ENCODE data around the gene NXN.
A peak's percentile ranks its signal among the peaks of the same experiment; 100 is the strongest.
"Not testable (repeated sequence)": the region's sequence is repeated elsewhere in the genome, so short reads cannot be mapped to it uniquely, and the experiment has no call there.

NXN gene

DNA sequence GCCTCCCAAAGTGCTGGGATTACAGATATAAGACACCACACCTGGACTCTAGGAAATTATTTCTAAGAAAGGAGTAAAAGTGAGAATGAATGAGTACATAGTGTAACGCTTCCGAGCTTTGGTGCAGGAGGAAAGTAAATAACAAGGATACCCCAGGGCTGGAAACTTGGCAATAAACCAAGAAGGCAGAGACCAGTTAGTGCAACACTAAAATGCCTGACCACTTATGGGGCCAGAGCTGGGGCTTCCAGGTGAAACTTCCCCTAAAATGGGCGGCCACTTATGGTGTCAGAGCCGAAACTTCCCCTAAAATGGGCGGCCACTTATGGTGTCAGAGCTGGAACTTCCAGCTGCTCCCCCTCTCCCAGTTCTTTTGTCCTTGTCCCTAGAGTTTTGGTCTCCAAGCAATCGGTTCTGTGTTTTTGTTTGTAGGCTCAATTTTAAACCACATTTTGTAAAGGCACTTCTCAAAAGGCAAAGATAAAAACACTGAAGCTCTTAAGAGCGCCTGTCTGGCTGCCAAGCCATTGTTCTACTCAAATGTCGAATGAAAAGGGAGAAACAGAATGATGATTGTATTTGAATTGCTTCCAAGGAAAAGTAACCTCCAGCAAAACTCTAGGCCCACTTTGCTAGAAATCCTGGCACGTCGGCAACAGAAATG lies 63.9 kb downstream of the NXN start:
- no peak for DNase-seq

DNA sequence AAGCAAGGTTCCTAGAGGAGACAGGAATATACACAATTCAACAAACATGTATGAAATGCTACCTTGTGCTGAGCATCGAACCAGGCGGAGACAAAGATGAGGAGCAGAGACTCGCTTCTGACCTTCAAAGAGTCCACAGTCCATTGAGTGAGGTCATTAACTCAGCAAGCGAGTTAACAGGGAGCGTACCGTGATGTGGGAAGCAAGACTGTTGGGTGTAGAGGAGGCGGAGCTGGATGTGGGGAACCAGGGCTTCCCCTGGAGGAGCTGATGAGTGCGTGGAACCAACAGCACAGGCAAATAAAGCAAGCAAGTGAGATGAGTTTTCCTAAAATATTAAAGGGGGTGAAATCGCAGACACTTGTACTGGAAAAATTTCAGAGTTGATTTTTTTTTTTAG lies 65.0 kb downstream of the NXN start:
- no peak for DNase-seq

DNA sequence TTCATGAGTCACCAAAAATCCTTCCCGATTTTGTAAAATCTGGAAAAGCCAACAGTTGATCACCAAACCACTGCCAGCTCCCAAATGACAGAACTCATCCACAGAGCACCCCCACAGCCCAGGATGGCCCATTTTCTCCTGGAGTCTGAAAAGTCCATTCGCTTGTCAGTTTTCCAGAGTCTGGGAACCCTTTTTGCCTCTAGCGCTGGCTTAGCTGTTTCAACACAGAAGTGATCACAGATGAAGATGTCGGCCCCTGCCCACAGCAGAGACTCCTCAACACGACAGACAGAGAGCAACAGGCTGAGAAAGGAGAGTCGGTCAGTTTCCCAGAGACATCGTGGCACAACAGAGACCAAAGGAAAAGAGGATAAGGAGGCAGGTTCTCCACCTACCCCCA lies 66.4 kb downstream of the NXN start:
- no peak for DNase-seq

DNA sequence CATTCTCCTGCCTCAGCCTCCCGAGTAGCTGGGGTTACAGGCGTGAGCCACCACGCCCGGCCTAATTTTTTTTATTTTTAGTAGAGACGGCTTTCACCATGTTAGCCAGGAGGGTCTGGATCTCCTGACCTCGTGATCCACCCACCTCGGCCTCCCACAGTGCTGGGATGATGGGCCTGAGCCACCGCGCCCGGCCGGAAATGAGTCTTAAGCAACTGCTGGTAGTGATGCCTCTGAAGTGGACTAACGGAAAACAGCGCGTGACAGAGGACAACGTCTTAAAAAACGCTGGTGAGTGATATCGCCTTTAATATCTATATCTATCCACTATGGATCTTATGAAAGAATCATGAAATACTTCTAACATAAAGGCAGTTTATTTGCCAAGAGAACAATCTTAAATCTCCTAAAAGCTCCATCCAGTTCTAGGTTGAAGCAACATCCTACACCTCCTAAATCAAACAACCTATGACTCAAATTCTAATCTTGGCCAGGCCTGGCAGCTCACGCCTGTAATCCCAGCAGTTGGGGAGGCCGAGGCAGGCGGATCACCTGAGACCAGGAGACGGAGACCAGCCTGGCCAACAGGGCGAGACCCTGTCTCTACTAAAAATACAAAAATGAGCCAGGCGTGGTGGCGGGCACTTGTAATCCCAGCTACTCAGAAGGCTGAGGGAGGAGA lies 69.8 kb downstream of the NXN start:
- DNase-seq, result no peak

DNA sequence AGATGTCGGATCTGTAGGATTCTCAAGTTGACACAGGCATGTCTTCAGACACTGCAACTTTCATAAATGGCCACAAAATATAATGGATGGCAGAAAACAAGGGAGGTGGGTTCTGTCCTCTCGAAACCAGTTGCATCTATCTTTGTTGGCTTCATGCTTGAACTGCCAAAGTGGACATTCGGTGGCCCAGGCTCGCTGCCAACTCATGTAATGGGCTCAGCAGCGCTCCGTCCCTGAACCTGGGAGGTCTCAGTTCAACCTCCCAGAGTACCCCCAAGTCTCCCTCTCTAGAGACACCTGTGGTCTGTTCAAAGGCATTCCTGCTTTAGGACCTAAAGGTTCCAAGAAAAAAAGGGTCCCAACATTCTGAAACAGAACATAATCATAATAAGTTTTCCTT lies 71.9 kb downstream of the NXN start:
- no peak for DNase-seq

DNA sequence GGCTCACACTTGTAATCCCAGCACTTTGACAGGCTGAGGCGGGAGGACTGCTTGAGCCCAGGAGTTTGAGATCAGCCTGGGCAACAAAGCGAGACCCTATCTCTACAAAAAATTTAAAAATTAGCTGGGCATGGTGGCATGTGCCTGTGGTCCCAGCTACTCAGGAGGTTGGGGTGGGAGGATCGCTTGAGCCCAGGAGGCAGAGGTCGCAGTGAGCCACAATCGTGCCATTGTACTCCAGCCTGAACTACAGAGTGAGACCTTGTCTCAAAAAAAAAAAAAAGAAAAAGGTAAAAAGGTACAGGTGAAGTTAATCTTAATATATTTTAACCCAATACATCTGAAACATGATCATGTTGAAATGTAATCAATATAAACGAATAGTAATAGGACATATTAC lies 73.9 kb downstream of the NXN start:
- DNase-seq, result not testable (repeated sequence)

DNA sequence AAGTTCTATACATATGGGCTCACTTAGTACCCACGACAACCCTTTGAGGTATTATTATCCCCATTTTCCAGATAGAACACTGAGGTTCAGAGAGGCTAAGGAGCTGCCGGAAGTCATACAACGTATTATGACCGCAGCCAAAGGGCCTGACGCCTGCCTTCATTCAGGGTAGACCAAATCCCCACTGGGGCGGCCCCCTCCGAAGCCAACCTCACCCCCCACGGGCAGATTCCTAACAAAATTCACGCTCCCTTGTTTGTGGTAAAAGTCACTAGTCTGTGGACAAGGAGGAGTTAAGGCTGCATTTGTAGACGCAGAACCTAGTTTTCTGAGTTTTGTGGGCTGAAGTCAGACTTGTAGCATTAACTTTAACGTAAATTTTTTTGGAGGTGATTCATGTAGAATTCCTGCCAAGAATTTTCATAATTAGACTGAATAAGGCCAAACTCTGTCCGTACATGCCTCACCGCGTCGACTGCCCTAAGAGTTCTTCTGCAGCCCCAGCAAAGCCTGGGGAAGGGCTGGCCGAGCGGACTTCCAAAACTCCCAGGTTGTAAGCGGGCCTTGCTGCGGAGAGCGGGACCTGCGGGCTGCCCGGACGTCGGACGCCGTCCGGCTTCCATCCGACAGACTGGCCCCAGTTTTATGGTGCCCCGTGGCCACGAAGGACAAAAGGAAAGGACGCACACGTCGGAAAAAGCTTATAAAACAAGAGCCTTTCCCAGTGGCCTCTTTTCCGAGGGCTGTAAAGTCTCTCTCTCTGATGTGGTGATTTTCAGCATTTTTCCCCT lies 75.7 kb downstream of the NXN start:
- DNase-seq, result no peak

DNA sequence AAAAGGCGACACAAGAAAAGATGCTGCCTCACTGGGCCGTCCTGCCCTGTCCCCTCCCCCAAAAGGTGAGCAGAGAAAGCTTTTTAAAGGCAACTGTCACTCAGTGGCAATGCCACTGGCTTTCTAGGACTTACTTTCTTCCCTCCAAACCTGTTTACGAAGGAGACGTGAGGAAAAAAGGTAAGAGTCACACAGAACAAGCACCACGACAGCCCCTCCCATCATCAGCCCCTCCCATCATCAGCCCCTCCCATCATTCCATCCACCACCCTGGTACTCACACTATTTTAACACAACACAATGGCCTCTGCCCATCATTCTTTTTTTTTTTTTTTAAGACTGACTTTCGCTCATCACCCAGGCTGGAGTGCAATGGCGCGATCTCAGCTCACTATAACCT lies 77.1 kb downstream of the NXN start:
- DNase-seq, result no peak

DNA sequence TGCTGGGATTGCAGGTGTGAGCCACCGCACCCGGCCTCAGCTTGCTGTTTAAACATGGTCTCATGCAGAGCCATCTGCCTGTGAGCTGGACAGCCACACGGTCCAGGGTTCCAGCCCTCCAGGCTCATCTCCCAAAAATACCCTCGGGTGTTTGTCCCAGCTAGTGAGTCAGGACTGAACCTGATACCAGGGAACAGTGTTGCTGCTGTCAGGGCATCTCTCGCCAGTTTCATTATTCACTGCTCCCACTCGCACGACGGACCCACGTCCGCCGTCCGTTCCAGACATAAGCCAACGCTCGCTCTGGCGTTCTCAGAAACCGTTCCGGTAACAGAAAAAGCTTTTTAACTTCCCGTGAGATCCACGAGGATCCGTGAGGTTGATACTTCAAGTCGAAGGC lies 77.6 kb downstream of the NXN start:
- no peak for DNase-seq

DNA sequence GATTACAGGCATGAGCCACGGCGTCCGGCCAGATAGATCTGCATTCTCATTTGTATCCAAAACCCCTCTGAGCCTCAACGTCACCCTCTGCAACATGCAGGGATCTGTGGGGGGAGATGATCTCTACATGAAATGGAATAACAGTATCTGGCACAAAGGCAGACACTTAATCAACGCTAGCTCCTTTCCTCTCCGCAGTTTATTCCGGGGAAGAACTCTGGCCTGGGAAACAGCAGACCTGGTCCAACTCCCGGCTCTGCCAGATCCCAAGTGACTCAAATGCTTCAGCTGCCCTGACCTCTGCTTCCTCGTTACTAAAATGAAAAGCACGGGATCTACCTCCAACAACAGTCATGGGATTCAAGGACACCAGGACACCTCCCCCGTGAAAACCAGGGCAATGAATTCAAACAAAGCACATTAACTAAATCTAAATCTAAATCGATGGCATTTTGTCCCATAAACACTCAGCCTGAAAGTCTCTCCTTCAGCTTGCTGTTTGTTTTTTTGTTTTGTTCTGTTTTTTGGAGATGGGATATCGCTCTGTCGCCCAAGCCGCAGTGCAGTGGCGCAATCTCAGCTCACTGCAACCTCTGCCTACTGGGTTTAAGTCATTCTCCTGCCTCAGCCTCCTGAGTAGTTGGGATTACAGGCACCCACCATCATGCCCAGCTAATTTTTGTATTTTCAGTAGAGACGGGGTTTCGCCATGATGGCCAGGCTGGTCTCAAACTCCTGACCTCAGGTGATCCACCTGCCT lies 78.2 kb downstream of the NXN start:
- no peak for DNase-seq

DNA sequence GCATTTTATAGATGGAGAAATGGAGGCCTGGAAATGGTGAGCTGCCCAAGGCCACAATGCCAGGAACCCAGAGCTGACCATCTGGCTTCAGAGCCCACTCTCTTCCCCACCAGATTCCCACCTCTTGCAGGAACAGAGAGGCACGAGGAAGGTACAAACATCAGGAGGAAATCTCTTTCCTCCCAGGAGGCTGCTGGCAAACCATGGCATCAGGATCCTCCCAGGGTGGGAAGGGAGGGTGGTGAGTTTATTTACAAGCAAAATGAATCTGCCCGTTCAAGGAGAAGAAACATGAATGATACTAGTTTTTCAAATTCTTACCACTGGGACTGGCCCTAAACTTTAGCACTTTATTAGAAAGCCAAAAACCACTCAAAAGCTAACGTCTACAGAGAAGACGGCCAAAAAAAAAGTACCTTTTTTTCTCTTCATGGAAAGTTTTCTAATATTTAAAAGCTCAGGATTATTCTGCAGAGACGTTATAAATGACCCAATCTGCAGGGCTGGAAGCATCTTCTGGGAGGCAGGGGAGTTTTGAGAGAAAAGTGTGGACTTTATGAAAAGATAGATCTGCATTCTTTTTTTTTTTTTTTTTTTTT lies 79.1 kb downstream of the NXN start:
- DNase-seq, result no peak

DNA sequence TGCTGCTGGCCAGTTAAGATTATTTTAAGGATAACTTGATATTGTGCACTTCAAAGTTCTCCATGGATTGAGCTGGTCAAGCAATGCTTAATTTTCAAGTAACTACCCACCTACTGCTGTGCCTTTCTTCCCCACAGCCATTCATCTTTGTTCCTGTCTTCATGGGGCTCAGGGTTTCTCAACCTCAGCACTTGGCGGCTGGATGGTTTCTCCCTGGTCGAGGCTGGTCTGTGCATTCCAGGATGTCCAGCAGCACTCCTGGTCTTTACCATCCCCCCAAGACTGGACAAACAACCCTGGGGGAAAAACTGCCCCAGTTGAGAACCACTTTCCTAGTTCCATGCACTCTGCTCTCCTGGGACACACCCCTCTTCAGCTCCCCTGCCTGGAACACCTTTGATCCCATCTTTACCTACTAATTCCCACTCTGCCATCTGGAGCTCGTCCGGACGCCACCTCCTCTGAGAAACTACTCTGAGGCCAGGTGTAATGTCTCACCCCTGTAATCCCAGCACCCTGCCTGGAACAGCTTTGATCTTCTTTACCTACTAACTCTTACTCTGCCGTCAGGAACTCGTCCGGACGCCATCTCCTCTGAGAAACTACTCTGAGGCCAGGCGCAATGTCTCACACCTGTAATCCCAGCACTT lies 81.5 kb downstream of the NXN start:
- DNase-seq, result no peak

DNA sequence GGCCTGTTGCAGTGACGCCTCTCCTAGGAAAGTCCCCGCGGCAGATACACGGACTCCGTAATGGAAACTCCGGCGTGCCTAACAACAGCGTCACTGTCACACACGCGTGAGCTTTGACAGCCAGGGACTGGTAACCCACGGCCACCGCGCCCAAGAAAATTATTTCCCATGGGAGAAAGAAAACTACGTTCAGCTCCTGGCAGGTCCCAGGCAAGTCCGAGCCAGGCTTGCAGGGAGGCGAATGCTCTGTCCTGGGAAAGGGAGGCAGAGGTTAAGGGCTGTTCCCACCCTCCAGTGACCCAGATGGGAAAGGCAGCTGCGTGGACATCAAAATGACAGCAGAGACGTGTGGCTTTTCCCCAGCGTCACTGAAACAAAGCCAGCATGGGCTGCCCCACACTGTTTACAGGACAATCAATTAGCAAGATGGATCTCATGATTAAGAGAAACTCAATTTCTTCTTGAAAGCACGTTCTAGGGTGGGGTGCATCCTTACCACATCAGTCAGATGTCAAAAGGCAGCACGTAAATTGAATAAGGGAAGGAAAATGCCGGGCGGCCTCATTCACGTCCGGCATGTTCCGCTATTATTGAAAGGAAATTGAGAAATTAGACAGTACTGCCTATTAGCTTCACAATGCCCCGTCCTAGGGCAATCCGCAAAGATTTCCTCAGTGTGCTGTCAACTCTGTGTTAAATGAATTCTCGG lies 82.5 kb downstream of the NXN start:
- no peak for DNase-seq

DNA sequence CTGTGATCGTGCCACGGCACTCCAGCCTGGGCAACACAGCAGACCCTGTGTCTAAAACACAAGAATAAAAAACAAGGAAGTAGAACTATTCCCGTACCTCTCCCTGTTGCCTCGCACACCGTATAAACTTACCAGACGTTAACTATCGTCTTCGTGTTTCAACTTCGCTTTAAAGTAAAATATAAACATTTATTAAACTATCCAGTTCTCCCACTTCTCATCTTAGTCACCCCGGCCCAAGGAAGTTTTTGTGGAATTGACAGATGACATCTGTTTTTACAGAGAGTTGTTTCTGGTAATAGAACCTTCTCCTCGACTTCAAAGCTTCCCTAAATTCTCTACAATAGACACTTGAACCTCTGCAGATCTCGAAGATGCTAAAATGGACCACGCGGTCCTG lies 83.1 kb downstream of the NXN start:
- no peak for DNase-seq

DNA sequence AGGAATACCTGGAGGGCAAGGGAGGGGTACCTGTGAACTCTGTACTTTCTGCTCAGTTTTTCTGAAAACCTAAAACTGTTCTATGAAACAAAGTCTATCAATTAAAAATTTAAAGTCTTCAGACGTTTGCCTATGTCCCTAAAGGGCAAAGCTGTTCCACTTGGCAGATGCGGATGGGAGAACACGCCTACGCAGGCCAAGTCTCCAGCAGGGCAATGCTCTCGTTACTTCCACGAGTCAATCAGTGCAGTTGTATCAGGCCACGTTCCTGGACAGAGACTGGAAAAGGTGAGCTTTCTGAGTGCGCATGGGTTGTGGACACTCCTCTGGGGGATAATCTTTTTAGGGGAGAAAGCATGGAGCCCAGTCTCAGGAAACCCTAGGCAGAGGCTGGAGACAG lies 86.6 kb downstream of the NXN start:
- no peak for DNase-seq

DNA sequence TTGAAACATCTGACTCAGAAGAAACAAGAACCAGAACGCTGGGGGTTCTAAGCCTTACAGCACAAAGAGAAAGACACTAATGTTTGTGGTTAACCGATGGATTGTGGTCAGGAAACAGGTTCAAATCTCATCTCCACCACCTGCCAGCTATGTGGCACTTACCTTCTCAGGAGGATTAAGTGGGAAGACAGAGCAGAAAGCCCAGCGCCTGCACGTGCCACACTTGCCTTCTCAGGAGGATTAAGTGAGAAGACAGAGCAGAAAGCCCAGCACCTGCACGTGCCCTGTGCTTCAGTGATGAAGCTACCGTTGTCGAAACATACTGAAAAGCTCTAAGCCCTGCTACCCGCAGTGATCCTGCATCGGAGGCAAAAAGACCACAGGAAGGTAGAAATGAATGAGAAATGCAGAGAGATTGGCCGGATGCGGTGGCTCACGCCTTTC lies 90.6 kb downstream of the NXN start:
- DNase-seq, result peak; percentile 18

DNA sequence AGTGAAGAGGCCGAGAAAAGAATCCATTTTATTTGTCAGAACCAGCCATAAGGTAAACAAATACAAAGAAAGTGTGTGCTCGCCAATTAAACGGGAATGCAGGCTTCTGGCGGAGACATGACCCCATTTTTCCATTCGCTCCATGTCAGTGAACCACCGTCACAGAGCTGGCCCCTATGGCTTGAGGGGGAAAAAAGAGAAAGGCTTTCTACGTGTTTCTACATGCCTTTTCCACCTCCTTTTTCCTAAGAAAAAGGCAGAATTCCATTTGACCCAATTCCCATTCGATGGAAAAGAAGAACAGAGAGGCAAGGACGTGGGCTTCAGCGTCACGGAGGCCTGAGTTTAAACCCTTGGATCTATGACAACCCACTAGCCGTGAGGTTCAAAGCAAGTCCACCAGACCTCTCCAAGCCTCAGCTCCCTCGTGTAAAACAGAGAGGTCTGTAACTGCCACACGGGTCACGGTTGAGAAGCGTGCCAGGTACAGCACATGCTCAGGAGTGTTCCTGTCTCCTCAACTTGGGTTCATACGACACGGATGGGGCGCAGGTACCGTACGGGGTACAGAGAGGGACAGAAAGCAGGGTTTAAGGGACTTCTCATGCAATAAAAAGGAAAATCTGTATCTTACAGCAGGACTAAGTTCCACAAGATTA lies 91.9 kb downstream of the NXN start:
- no peak for DNase-seq

DNA sequence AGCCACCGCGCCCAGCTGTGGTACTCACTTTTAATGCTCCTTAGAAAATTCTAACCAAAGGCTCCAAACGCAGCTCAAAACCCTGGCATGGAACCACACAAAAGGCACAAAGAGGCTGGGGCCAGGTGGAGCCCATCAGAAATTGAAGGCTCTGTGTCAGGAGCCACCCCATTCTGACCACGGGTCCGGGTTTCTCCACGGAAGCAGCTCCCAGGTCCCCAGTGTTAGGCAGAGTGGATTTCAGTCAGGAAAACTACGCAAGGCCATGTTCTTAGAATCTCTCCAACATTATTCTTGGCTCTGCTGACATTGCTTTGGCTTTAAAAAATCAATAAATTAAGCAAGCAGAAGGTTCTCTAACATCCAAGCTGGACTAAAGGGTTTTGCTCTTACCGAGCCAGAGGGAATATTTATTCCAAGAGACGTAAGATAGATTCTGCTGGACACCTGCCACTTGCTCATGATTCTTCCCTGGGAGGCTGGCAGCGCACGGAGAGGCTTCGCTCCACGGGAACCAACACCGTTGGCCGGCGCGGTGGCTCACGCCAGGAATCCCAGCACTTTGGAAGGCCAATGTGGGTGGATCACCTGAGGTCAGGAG lies 93.5 kb downstream of the NXN start:
- DNase-seq, result no peak

DNA sequence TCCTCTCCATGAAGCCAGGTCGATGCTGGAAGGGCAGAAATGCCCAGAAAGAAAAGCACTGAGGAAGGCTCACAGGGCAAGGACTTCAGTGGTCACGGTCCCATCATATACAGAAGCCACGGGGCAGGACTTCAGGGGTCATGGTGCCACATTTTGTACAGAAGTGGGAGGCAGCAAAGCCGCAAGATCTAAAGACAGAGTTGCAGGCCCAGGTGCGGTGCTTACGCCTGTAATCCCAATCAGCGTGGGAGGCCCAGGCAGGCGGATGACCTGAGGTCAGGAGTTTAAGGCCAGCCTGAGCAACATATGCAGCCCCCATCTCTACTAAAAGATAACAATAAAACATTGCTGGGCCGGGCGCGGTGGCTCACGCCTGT lies 96.0 kb downstream of the NXN start:
- no peak for DNase-seq

DNA sequence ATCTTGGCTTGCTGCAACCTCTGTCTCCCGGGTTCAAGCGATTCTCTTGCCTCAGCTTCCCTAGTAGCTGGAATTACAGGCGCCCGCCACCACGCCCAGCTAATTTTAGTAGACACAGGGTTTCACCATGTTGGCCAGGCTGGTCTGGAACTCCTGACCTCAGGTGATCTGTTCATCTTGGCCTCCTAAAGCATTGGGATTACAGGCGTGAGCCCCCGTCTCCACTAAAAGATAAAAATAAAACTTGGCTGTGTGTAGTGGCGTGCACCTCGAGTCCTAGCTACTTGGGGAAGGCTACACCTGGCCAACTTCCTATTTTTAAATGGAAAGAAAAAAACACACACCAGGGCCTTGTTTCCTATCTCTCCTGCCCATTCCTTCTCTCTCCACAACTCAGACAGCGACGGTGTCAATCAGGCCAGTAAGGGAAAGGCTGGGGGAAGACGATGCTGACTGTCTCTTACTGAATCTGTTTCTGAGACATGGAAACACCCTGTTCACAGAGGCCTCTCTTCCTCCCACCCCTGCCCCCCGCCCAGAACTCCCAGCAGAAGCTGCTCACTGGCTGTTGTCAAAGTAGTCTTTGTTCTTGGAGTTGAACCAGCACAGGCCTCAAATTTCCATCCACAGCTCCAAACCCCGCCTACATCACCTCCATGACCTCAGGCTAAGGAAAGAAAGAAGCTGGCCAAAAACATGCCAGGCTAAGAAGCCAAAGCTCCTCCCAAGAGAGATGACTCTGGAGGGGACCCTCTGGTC lies 96.6 kb downstream of the NXN start:
- DNase-seq, result no peak
